ENCODE data around the gene MAD1L1. TPM values are rescaled to one million over a fixed set of nuclear protein-coding genes. Genes with fewer than 3 reads are reported as not detected.
A peak's percentile ranks its signal among the peaks of the same experiment; 100 is the strongest.

Gene MAD1L1
- total RNA-seq, 1 donor from 2014 or later = 32.3 TPM

GRCh38 chr7:1924258-1924817 lies 308.4 kb downstream of the MAD1L1 start:
- H3K27ac Mint-ChIP-seq (ENCODE audit: unreplicated experiment) = no peak overlapping the region
- H4K20me1 ChIP-seq (ENCODE audit: insufficient read depth, low read length) = peaks cover 10% of the 10 kb centered on the region
- H3K36me3 ChIP-seq (ENCODE audit: insufficient read depth, low read length) = peaks cover 3% of the 10 kb centered on the region
- H3K4me1 ChIP-seq (ENCODE audit: insufficient read depth, low read length) = peaks cover 4% of the 10 kb centered on the region
- H3K27ac ChIP-seq (ENCODE audit: low read depth, low read length) = no peak overlapping the region
- peaks cover 3% of the 10 kb centered on the region for H3K79me2 ChIP-seq (ENCODE audit: insufficient read depth, low read length)
- H3K4me2 ChIP-seq (ENCODE audit: low read length) = peak overlapping the region; percentile 34
- peaks cover 17% of the 10 kb centered on the region for H3K36me3 Mint-ChIP-seq (ENCODE audit: low read depth, unreplicated experiment)
- peak; percentile 26 for DNase-seq (ENCODE audit: low read depth)
- no peaks in the 10 kb centered on the region for H3K9me3 ChIP-seq (ENCODE audit: insufficient read depth, low read depth, low read length)
- H3K4me3 ChIP-seq (ENCODE audit: insufficient read depth, low read depth, low read length) = no peak overlapping the region
- no peaks in the 10 kb centered on the region for H3K9me3 Mint-ChIP-seq (ENCODE audit: unreplicated experiment)
- no peak overlapping the region for H3K4me3 Mint-ChIP-seq (ENCODE audit: unreplicated experiment)
- no peaks in the 10 kb centered on the region for H3K27me3 ChIP-seq (ENCODE audit: insufficient read depth, low read length)
- no peaks in the 10 kb centered on the region for H3K27me3 Mint-ChIP-seq (ENCODE audit: low read depth, unreplicated experiment)
- FAIRE-seq = no peak
- no peak overlapping the region for H3K9ac ChIP-seq (ENCODE audit: low read length)
- H3K4me1 Mint-ChIP-seq (ENCODE audit: low read depth, unreplicated experiment) = peaks cover 10% of the 10 kb centered on the region
- no peak overlapping the region for H2AFZ ChIP-seq (ENCODE audit: low read depth, low read length)
- TF ChIP-seq EZH2 (IDR thresholded peaks at IDR 0.05; ENCODE audit: insufficient read depth, low read length) = no peak
- TF ChIP-seq, protein P1, sequence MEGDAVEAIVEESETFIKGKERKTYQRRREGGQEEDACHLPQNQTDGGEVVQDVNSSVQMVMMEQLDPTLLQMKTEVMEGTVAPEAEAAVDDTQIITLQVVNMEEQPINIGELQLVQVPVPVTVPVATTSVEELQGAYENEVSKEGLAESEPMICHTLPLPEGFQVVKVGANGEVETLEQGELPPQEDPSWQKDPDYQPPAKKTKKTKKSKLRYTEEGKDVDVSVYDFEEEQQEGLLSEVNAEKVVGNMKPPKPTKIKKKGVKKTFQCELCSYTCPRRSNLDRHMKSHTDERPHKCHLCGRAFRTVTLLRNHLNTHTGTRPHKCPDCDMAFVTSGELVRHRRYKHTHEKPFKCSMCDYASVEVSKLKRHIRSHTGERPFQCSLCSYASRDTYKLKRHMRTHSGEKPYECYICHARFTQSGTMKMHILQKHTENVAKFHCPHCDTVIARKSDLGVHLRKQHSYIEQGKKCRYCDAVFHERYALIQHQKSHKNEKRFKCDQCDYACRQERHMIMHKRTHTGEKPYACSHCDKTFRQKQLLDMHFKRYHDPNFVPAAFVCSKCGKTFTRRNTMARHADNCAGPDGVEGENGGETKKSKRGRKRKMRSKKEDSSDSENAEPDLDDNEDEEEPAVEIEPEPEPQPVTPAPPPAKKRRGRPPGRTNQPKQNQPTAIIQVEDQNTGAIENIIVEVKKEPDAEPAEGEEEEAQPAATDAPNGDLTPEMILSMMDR (IDR thresholded peaks at IDR 0.05; ENCODE audit: insufficient read depth, low read depth, low read length) = no peak

DNA sequence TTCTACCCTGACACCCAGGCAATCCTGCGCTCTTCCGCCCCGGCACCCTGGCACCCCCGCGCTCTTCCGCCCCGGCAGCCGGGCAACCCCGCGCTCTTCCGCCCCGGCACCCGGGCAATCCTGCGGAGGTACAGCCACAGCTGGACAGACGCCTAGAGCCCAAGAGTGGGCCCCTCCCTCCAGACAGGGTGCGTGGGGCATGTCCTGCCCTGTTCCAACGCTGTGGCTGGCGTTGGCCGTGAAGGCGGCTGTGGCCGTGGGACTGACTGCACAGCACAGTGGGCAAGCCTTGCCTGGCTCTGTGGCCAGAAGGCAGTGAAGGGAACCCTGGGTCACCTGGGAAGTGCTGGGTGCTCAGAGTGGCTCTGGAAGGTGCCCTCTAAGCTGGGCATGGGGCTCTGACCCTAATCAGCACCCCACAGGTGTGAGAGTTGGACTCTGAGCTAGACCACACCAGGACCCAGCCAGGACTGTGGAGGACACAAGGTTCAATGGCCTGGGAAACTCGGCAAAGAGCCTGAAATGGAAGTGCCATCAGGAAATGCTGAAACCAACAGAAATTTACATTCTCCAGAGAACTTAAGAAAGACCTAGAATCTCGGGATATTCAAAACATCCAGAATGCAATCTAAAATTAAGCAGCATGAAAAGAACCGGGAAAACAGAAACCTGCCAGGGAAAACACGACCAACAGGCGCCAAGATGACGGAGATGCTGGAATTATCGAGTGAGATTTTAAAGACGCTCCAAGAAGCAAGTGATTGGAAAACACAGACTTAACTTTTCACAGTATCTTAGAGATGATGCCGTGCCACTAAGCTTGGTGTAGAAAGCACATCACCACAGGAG lies 309.1 kb downstream of the MAD1L1 start:
- no peak overlapping the region for H3K4me3 ChIP-seq (ENCODE audit: insufficient read depth, low read depth, low read length)
- H3K4me1 ChIP-seq (ENCODE audit: insufficient read depth, low read length) = peaks cover 4% of the 10 kb centered on the region
- no peaks in the 10 kb centered on the region for H3K9me3 Mint-ChIP-seq (ENCODE audit: unreplicated experiment)
- FAIRE-seq (no peak), DNase-seq (ENCODE audit: low read depth) (no peak)
- no peaks in the 10 kb centered on the region for H3K9me3 ChIP-seq (ENCODE audit: insufficient read depth, low read depth, low read length)
- H3K27me3 Mint-ChIP-seq (ENCODE audit: low read depth, unreplicated experiment) = no peaks in the 10 kb centered on the region
- H3K79me2 ChIP-seq (ENCODE audit: insufficient read depth, low read length) = peaks cover 3% of the 10 kb centered on the region
- no peak overlapping the region for H3K9ac ChIP-seq (ENCODE audit: low read length)
- no peaks in the 10 kb centered on the region for H3K27me3 ChIP-seq (ENCODE audit: insufficient read depth, low read length)
- H3K4me3 Mint-ChIP-seq (ENCODE audit: unreplicated experiment) = no peak overlapping the region
- H2AFZ ChIP-seq (ENCODE audit: low read depth, low read length) = no peak overlapping the region
- no peak overlapping the region for H3K4me2 ChIP-seq (ENCODE audit: low read length)
- peaks cover 3% of the 10 kb centered on the region for H3K36me3 ChIP-seq (ENCODE audit: insufficient read depth, low read length)
- H3K27ac ChIP-seq (ENCODE audit: low read depth, low read length) = no peak overlapping the region
- peaks cover 10% of the 10 kb centered on the region for H4K20me1 ChIP-seq (ENCODE audit: insufficient read depth, low read length)
- peaks cover 17% of the 10 kb centered on the region for H3K36me3 Mint-ChIP-seq (ENCODE audit: low read depth, unreplicated experiment)
- H3K27ac Mint-ChIP-seq (ENCODE audit: unreplicated experiment) = no peak overlapping the region
- no peak for TF ChIP-seq EZH2 (IDR thresholded peaks at IDR 0.05; ENCODE audit: insufficient read depth, low read length)
- TF ChIP-seq, protein P1 (IDR thresholded peaks at IDR 0.05; ENCODE audit: insufficient read depth, low read depth, low read length) = no peak
- peaks cover 10% of the 10 kb centered on the region for H3K4me1 Mint-ChIP-seq (ENCODE audit: low read depth, unreplicated experiment)

- H3K27ac Mint-ChIP-seq (ENCODE audit: unreplicated experiment) = no peak overlapping the region
- no peak for FAIRE-seq
Measured at GRCh38 chr7:1922870-1923236, 309.9 kb downstream of the MAD1L1 start.

More at GRCh38 chr7:1922870-1923236, 309.9 kb downstream of the MAD1L1 start:
- no peak overlapping the region for H3K4me2 ChIP-seq (ENCODE audit: low read length)
- H3K9me3 Mint-ChIP-seq (ENCODE audit: unreplicated experiment) = no peaks in the 10 kb centered on the region
- no peak overlapping the region for H3K4me3 Mint-ChIP-seq (ENCODE audit: unreplicated experiment)
- peaks cover 5% of the 10 kb centered on the region for H4K20me1 ChIP-seq (ENCODE audit: insufficient read depth, low read length)
- H3K36me3 Mint-ChIP-seq (ENCODE audit: low read depth, unreplicated experiment) = peaks cover 17% of the 10 kb centered on the region
- H3K27me3 ChIP-seq (ENCODE audit: insufficient read depth, low read length) = no peaks in the 10 kb centered on the region
- DNase-seq (ENCODE audit: low read depth) = no peak
- H3K27ac ChIP-seq (ENCODE audit: low read depth, low read length) = no peak overlapping the region
- no peak overlapping the region for H3K9ac ChIP-seq (ENCODE audit: low read length)
- H2AFZ ChIP-seq (ENCODE audit: low read depth, low read length) = no peak overlapping the region
- H3K4me3 ChIP-seq (ENCODE audit: insufficient read depth, low read depth, low read length) = no peak overlapping the region
- no peaks in the 10 kb centered on the region for H3K27me3 Mint-ChIP-seq (ENCODE audit: low read depth, unreplicated experiment)
- peaks cover 4% of the 10 kb centered on the region for H3K4me1 ChIP-seq (ENCODE audit: insufficient read depth, low read length)
- peaks cover 3% of the 10 kb centered on the region for H3K79me2 ChIP-seq (ENCODE audit: insufficient read depth, low read length)
- no peak for TF ChIP-seq EZH2 (IDR thresholded peaks at IDR 0.05; ENCODE audit: insufficient read depth, low read length)
- TF ChIP-seq, protein P1 (IDR thresholded peaks at IDR 0.05; ENCODE audit: insufficient read depth, low read depth, low read length) = no peak
- H3K36me3 ChIP-seq (ENCODE audit: insufficient read depth, low read length) = peaks cover 3% of the 10 kb centered on the region
- peaks cover 10% of the 10 kb centered on the region for H3K4me1 Mint-ChIP-seq (ENCODE audit: low read depth, unreplicated experiment)
- H3K9me3 ChIP-seq (ENCODE audit: insufficient read depth, low read depth, low read length) = no peaks in the 10 kb centered on the region
